ENCODE results near the gene GGPS1.

Gene GGPS1

GRCh38 chr1:235331401-235331800, 3.0 kb downstream of the GGPS1 start:
- no peak for TF ChIP-seq CTCF (IDR thresholded peaks at IDR 0.05; ENCODE audit: extremely low read depth, insufficient read depth, missing control alignments)
- in situ Hi-C loops (cut with MboI; ENCODE audit: low pct_unique_long_range_greater_than_20kb, low sequenced_read_pairs, unreplicated experiment), result no loop called here

GRCh38 chr1:235336903-235337302, 8.5 kb downstream of the GGPS1 start:
- in situ Hi-C loops (cut with MboI; ENCODE audit: low pct_unique_long_range_greater_than_20kb, low sequenced_read_pairs, unreplicated experiment), result no loop called here
- no peak for DNase-seq (ENCODE audit: low spot score)
- TF ChIP-seq CTCF (IDR thresholded peaks at IDR 0.05; ENCODE audit: extremely low read depth, insufficient read depth, missing control alignments), result no peak

More at GRCh38 chr1:235331401-235331800, 3.0 kb downstream of the GGPS1 start:
- DNase-seq (ENCODE audit: low spot score), result no peak

GRCh38 chr1:235339746-235340145, 11.4 kb downstream of the GGPS1 start:
- in situ Hi-C loops (cut with MboI; ENCODE audit: low pct_unique_long_range_greater_than_20kb, low sequenced_read_pairs, unreplicated experiment), result no loop called here
- no peak for DNase-seq (ENCODE audit: low spot score)
- TF ChIP-seq CTCF (IDR thresholded peaks at IDR 0.05; ENCODE audit: extremely low read depth, insufficient read depth, missing control alignments), result no peak

GRCh38 chr1:235341334-235341733, 13.0 kb downstream of the GGPS1 start:
- in situ Hi-C loops (cut with MboI; ENCODE audit: low pct_unique_long_range_greater_than_20kb, low sequenced_read_pairs, unreplicated experiment), result no loop called here
- no peak for TF ChIP-seq CTCF (IDR thresholded peaks at IDR 0.05; ENCODE audit: extremely low read depth, insufficient read depth, missing control alignments)

GRCh38 chr1:235342039-235342438, 13.7 kb downstream of the GGPS1 start:
- no peak for TF ChIP-seq CTCF (IDR thresholded peaks at IDR 0.05; ENCODE audit: extremely low read depth, insufficient read depth, missing control alignments)
- DNase-seq (ENCODE audit: low spot score), result no peak
- in situ Hi-C loops (cut with MboI; ENCODE audit: low pct_unique_long_range_greater_than_20kb, low sequenced_read_pairs, unreplicated experiment), result no loop called here

More at GRCh38 chr1:235341334-235341733, 13.0 kb downstream of the GGPS1 start:
- no peak for DNase-seq (ENCODE audit: low spot score)

GRCh38 chr1:235342471-235342870, 14.1 kb downstream of the GGPS1 start:
- no peak for TF ChIP-seq CTCF (IDR thresholded peaks at IDR 0.05; ENCODE audit: extremely low read depth, insufficient read depth, missing control alignments)
- in situ Hi-C loops (cut with MboI; ENCODE audit: low pct_unique_long_range_greater_than_20kb, low sequenced_read_pairs, unreplicated experiment), result no loop called here
- no peak for DNase-seq (ENCODE audit: low spot score)

- TF ChIP-seq CTCF (IDR thresholded peaks at IDR 0.05; ENCODE audit: extremely low read depth, insufficient read depth, missing control alignments), result no peak
- in situ Hi-C loops (cut with MboI; ENCODE audit: low pct_unique_long_range_greater_than_20kb, low sequenced_read_pairs, unreplicated experiment), result no loop called here
- no peak for DNase-seq (ENCODE audit: low spot score)
These were observed 15.4 kb downstream of the GGPS1 start for GRCh38 chr1:235343726-235344125.

Measured in GM13977 (cell line).